K562 (cell line): ENCODE measurements around the gene TTC28. TPM values are rescaled to one million over a fixed set of nuclear protein-coding genes. Genes with fewer than 3 reads are reported as not detected.

Experiments
- BACH1 ChIP-seq: fragments of 200-800 bp; sonication (Bioruptor generic); IDR thresholded peaks from 2 replicates; pipeline ENCODE4 v1.6.1; 2016; ENCODE audit warnings: missing genetic modification characterization, missing compliant biosample characterization
- CEBPB ChIP-seq: fragments of 450-650 bp; IDR thresholded peaks from 2 replicates; pipeline ENCODE4 v1.6.1; 2016; ENCODE audit warnings: missing genetic modification characterization, missing compliant biosample characterization
- CEBPG ChIP-seq, 3 experiments: fragments of 200-800 bp in 1 of 3; sonication (Bioruptor generic) in 1 of 3; sonication (generic) in 1 of 3; formaldehyde crosslinking in 1 of 3; IDR thresholded peaks in 2 of 3; conservative IDR thresholded peaks in 1 of 3; 2 replicates each; pipeline versions ENCODE4 v1.6.1 to v1.8.0; 2016 to 2022; ENCODE audit warnings: missing compliant biosample characterization in 2 of 3, missing genetic modification characterization in 2 of 3, mild to moderate bottlenecking in 1 of 3, missing genetic modification reagents in 1 of 3
- DMBX1 ChIP-seq: fragments of 250-450 bp; sonication (Bioruptor Pico); IDR thresholded peaks from 2 replicates; pipeline ENCODE4 v1.8.0; 2022; ENCODE audit warnings: inconsistent platforms, mild to moderate bottlenecking, moderate library complexity, borderline replicate concordance
- GTF2E2 ChIP-seq: fragments of 200-800 bp; sonication (Bioruptor generic); IDR thresholded peaks from 2 replicates; pipeline ENCODE4 v1.6.1; 2016; ENCODE audit warnings: missing genetic modification characterization, missing compliant biosample characterization
- IRF2 ChIP-seq: sonication (generic); formaldehyde crosslinking; IDR thresholded peaks from 2 replicates; pipeline ENCODE4 v1.8.1; 2022; ENCODE audit warnings: mild to moderate bottlenecking, missing genetic modification reagents
- KLF10 ChIP-seq: fragments of 250-450 bp; sonication (Bioruptor Pico); IDR thresholded peaks from 2 replicates; pipeline ENCODE4 v1.6.1; 2021; ENCODE audit warnings: matching md5 sums
- MAFF ChIP-seq: IDR thresholded peaks from 2 replicates; pipeline ENCODE4 v1.6.1; 2012; ENCODE audit warnings: low read length, improper control_type of control experiment
- MAFG ChIP-seq: fragments of 450-650 bp; conservative IDR thresholded peaks from 2 replicates; pipeline ENCODE4 v1.6.1; 2016; ENCODE audit warnings: missing genetic modification characterization, missing compliant biosample characterization
- MAFK ChIP-seq: IDR thresholded peaks from 2 replicates; pipeline ENCODE4 v1.6.1; 2011; ENCODE audit warnings: low read length, improper control_type of control experiment
- MYBL2 ChIP-seq, 2 experiments: fragments of 450-650 bp in 1 of 2; sonication (generic) in 1 of 2; formaldehyde crosslinking in 1 of 2; IDR thresholded peaks; 2 replicates each; pipeline versions ENCODE4 v1.6.1 to v1.8.1; 2017 to 2022; ENCODE audit warnings: borderline replicate concordance in 1 of 2, inconsistent platforms in 1 of 2, low read depth in 1 of 2, mild to moderate bottlenecking in 1 of 2, missing genetic modification reagents in 1 of 2, moderate library complexity in 1 of 2
- NFE2 ChIP-seq: IDR thresholded peaks from 2 replicates; pipeline ENCODE4 v1.6.1; 2014; ENCODE audit warnings: antibody characterized with exemption, low read depth
- NFE2L1 ChIP-seq: fragments of 450-650 bp; IDR thresholded peaks from 2 replicates; pipeline ENCODE4 v1.6.1; 2016; ENCODE audit warnings: missing genetic modification characterization, low read depth, mild to moderate bottlenecking, missing compliant biosample characterization, moderate library complexity, borderline replicate concordance
- PURB ChIP-seq: sonication (generic); formaldehyde crosslinking; IDR thresholded peaks from 2 replicates; pipeline ENCODE4 v1.9.0; 2021; ENCODE audit warnings: low read depth, mild to moderate bottlenecking, missing genetic modification reagents
- RUNX1 ChIP-seq: sonication (generic); IDR thresholded peaks from 2 replicates; pipeline ENCODE4 v1.6.1; 2016; ENCODE audit warnings: antibody characterized with exemption, low read depth
- SLC30A9 ChIP-seq: fragments of 250-450 bp; sonication (Bioruptor Pico); IDR thresholded peaks from 2 replicates; pipeline ENCODE4 v1.8.0; 2022; ENCODE audit warnings: mild to moderate bottlenecking, moderate library complexity
- ZNF316 ChIP-seq: fragments of 450-650 bp; IDR thresholded peaks from 2 replicates; pipeline ENCODE4 v1.6.1; 2016
- ZNF766 ChIP-seq: fragments of 200-800 bp; sonication (Bioruptor generic); conservative IDR thresholded peaks from 2 replicates; pipeline ENCODE4 v1.6.1; 2016; ENCODE audit warnings: missing genetic modification characterization, missing compliant biosample characterization
- polyA plus RNA-seq, 8 experiments: library from polyadenylated mRNA; depleted of rRNA in 4 of 8; stranded (reverse) in 5 of 8; unstranded in 3 of 8; fragments of >200 nt; fragmentation: Nextera tagmentation in 2 of 8; fragmentation: Illumina TruSeq in 1 of 8; extraction: Ambion mirVana in 2 of 8; extraction: Trizol in 1 of 8; gene quantifications; 2 replicates each; pipeline versions ENCODE4 v1.2.1 to v1.2.3, GENCODE V29; 2011 to 2014; ENCODE audit warnings: inconsistent platforms in 1 of 8, missing spikeins in 1 of 8
- total RNA-seq, 7 experiments: library from RNA; depleted of rRNA in 6 of 7; stranded (reverse); fragments of >200 nt in 6 of 7; fragmentation: Illumina TruSeq in 2 of 7; extraction: Trizol in 2 of 7; gene quantifications; 2 replicates each; pipeline versions ENCODE4 v1.2.1 to v1.2.3, GENCODE V29; 2011 to 2021; ENCODE audit warnings: low replicate concordance in 1 of 7
- TF ChIP-seq, protein P1 (sequence below): sonication (generic); formaldehyde crosslinking; IDR thresholded peaks from 2 replicates; pipeline ENCODE4 v1.8.0; 2022; ENCODE audit warnings: mild to moderate bottlenecking, missing genetic modification reagents, borderline replicate concordance
- TF ChIP-seq, protein P2 (sequence below): sonication (generic); formaldehyde crosslinking; IDR thresholded peaks from 2 replicates; pipeline ENCODE4 v1.8.0; 2022; ENCODE audit warnings: mild to moderate bottlenecking, low read depth, missing genetic modification reagents
- TF ChIP-seq, protein P3 (sequence below): fragments of 200-800 bp; sonication (Bioruptor generic); IDR thresholded peaks from 2 replicates; pipeline ENCODE4 v1.6.1; 2017; ENCODE audit warnings: missing genetic modification characterization, missing compliant biosample characterization
- TF ChIP-seq, protein P4 (sequence below): fragments of 450-650 bp; formaldehyde crosslinking; IDR thresholded peaks from 2 replicates; pipeline ENCODE4 v1.4.0; 2022; ENCODE audit warnings: missing genetic modification characterization

Gene TTC28
- total and polyA plus RNA-seq, 9 of the 15 experiments (the other 6 are each of a cell fraction or from before 2014, with no cell fraction given): 0.22 to 10.7 (median 3.1) TPM

DNA sequence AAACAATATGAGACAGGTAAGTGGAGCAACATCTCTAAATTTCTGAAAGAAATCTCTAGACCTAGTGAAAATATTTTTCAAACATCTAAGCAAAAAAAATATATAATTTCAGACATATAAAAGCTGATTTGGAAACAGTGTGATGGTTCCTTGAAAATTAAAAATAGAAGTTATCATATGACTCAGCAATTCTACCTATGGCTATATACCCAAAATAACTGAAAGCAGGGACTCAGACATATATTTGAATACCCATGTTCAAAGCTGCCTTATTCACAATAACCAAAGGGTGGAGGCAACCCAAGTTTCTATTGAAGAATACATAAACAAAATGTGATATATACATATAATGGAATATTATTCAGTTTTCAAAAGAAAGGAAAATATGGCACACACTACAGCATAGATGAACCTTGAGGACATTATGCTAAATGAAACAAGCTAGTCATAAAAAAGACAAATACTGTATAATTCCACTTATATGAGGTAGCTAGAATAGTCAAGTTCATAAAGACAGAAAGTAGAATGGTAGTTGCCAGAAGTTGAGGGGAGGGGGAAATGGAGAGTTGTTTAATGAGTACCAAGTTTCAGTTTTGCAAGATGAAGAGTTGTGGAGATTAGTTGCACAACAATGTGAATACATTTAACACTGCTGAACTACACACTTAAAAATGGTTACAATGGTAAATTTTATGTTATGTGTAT, 300.4 kb downstream of the TTC28 start (continued):
- TF ChIP-seq, protein P1, sequence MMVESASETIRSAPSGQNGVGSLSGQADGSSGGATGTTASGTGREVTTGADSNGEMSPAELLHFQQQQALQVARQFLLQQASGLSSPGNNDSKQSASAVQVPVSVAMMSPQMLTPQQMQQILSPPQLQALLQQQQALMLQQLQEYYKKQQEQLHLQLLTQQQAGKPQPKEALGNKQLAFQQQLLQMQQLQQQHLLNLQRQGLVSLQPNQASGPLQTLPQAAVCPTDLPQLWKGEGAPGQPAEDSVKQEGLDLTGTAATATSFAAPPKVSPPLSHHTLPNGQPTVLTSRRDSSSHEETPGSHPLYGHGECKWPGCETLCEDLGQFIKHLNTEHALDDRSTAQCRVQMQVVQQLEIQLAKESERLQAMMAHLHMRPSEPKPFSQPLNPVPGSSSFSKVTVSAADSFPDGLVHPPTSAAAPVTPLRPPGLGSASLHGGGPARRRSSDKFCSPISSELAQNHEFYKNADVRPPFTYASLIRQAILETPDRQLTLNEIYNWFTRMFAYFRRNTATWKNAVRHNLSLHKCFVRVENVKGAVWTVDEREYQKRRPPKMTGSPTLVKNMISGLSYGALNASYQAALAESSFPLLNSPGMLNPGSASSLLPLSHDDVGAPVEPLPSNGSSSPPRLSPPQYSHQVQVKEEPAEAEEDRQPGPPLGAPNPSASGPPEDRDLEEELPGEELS (CRISPR knock-in tag): no peak
- no peak for TF ChIP-seq KLF10 (CRISPR knock-in tag)
- no peak for TF ChIP-seq ZNF766 (CRISPR knock-in tag)
- TF ChIP-seq IRF2 (CRISPR knock-in tag): no peak
- TF ChIP-seq MYBL2 (IDR thresholded peaks at IDR 0.05; ENCODE audit: low read depth): no peak
- no peak for TF ChIP-seq MYBL2 (CRISPR knock-in tag; IDR thresholded peaks at IDR 0.05; ENCODE audit: borderline replicate concordance)
- TF ChIP-seq SLC30A9 (CRISPR knock-in tag): no peak
- peak; percentile 79 for TF ChIP-seq NFE2L1
- peak; percentile 95 for TF ChIP-seq ZNF316
- TF ChIP-seq, protein P2, sequence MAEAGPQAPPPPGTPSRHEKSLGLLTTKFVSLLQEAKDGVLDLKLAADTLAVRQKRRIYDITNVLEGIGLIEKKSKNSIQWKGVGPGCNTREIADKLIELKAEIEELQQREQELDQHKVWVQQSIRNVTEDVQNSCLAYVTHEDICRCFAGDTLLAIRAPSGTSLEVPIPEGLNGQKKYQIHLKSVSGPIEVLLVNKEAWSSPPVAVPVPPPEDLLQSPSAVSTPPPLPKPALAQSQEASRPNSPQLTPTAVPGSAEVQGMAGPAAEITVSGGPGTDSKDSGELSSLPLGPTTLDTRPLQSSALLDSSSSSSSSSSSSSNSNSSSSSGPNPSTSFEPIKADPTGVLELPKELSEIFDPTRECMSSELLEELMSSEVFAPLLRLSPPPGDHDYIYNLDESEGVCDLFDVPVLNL: no peak
- TF ChIP-seq GTF2E2 (tag): no peak
- peak; percentile 86 for TF ChIP-seq NFE2
- TF ChIP-seq, protein P3, sequence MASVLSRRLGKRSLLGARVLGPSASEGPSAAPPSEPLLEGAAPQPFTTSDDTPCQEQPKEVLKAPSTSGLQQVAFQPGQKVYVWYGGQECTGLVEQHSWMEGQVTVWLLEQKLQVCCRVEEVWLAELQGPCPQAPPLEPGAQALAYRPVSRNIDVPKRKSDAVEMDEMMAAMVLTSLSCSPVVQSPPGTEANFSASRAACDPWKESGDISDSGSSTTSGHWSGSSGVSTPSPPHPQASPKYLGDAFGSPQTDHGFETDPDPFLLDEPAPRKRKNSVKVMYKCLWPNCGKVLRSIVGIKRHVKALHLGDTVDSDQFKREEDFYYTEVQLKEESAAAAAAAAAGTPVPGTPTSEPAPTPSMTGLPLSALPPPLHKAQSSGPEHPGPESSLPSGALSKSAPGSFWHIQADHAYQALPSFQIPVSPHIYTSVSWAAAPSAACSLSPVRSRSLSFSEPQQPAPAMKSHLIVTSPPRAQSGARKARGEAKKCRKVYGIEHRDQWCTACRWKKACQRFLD (CRISPR knock-in tag): no peak
- peak; percentile 78; the same call in 1 of the 2 replicates for TF ChIP-seq MAFK
- TF ChIP-seq CEBPG (CRISPR knock-in tag; IDR thresholded peaks at IDR 0.05): no peak
- TF ChIP-seq CEBPG (tag; conservative IDR thresholded peaks at IDR 0.05 in 1 of 2, IDR thresholded peaks at IDR 0.05 in 1 of 2): 0 out of 4 replicates have a peak, but pooled peaks of 1 of the 2 experiments have one; percentile 16
- TF ChIP-seq MAFG (tag): peak; percentile 92
- no peak for TF ChIP-seq PURB (CRISPR knock-in tag)
- peak; percentile 62; the same call in 1 of the 2 replicates for TF ChIP-seq BACH1 (tag)
- peak; percentile 86 for TF ChIP-seq MAFF
- TF ChIP-seq RUNX1: no peak
- TF ChIP-seq, protein P4, sequence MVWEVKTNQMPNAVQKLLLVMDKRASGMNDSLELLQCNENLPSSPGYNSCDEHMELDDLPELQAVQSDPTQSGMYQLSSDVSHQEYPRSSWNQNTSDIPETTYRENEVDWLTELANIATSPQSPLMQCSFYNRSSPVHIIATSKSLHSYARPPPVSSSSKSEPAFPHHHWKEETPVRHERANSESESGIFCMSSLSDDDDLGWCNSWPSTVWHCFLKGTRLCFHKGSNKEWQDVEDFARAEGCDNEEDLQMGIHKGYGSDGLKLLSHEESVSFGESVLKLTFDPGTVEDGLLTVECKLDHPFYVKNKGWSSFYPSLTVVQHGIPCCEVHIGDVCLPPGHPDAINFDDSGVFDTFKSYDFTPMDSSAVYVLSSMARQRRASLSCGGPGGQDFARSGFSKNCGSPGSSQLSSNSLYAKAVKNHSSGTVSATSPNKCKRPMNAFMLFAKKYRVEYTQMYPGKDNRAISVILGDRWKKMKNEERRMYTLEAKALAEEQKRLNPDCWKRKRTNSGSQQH (CRISPR knock-in tag): no peak
- 0 out of 2 replicates have a peak, but pooled peaks have one; percentile 40 for TF ChIP-seq CEBPB (tag)
- TF ChIP-seq DMBX1 (CRISPR knock-in tag): no peak
